NCI-H2171 treated with DMSO at 0.1 percent for 48 hours (cell line): ENCODE data around the gene ATP2B2.

Experiments used
- DNase-seq: peaks from one replicate; lab custom pipeline; 2025; lab: John Stamatoyannopoulos, UW

The ATP2B2 gene

GRCh38 chr3:10341901-10342398 lies 163.4 kb downstream of the ATP2B2 start:
- DNase-seq, result no peak

DNA sequence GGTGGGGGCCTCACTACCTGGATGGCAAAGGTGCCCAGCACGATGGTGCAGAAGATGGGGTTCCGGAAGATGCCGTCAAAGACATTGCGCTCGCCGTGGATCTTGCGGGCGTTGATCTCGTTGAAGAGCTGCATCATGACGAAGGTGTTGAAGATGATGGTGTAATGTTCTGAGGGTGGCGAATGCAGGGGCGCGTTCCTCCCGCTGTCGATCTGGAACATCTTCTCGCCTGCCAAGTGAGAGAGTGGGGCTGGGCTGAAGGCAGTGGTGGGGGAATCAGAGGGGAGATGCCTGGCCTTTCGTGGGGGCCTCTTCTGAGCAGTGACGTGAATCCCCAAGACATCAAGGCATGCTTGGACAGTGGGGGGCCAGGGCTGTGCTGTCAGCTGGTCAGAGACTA lies 164.9 kb downstream of the ATP2B2 start:
- no peak for DNase-seq

GRCh38 chr3:10340046-10340445 lies 165.3 kb downstream of the ATP2B2 start:
- no peak for DNase-seq

- no peak for DNase-seq
These were observed 165.9 kb downstream of the ATP2B2 start for GRCh38 chr3:10339376-10339955.

DNA sequence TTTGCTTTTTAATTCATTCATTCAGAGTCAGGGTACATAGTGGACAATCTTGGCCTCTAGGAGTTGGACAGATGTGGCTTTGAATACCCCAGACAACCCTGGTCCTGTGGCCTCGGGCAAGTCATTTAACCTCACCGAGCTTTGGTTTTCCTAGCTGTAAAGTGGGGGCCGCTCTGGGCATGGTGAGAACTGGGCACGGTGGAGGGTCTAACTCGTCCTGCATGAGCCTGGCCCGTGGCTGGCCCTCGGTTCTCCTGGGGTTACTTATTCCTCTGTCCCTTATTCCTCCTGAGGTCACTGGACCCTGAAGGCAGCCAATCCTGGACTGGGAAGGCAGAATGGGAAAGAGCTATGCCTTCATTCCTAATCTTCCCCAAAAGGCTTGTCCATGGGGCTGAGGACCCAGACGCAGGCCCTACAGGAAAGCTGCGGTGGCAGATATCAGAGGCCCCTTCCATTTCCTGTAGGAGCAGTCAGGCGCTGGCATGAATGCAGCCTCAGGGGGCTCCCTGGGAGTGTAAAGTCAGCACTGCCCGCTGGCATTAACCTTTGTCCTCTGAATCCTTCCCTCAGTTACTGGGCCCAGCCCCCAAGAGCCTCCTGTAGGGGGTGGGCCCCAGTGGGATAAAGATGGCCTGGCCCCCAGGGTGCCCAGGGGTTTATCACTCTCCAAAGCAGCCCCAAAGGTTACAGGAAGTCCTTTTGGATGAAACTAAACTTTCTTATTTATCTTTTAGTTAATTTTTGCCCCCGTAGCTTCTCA lies 166.6 kb downstream of the ATP2B2 start:
- no peak for DNase-seq

GRCh38 chr3:10338164-10338470 lies 167.3 kb downstream of the ATP2B2 start:
- no peak for DNase-seq

- DNase-seq, result peak; percentile 92
These were observed 167.8 kb downstream of the ATP2B2 start for GRCh38 chr3:10337323-10338163.

- DNase-seq, result no peak
These were observed 168.6 kb downstream of the ATP2B2 start for GRCh38 chr3:10336761-10337160.

DNA sequence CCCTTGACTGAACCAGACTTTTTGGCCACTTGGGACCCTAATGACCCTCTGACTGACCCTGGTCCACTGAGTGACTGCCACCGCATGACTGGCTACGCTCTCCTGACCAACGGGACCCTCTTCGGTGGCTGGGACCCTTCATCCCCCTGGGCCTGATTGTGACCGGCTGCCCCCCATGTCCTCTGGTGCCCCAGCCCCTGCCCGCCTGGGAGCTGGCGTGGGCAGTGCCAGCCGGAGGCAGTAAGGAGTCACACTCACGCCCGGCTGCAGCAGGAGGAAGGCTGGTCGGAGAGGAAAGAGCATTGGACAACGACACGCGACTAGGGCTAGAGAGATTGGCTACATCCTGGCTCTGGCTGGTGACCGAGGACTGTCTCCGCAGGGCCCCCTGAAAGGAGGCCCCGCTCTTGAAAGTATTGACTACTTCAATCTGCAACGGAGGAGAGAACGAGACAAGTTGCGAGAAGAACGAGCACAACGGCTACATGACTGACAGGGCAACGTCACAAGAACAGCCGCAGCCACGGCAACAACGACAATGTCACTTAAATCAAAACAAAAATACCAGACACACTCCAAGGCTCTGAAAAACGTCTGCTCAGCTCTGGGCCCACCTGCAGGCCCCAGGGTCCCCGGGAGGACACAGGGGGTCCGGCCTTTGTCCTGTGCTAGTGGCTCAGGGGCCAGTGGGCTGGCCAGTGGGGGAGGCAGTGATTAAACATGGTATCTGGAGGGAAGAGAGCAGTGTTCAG lies 169.3 kb downstream of the ATP2B2 start:
- DNase-seq, result no peak

DNA sequence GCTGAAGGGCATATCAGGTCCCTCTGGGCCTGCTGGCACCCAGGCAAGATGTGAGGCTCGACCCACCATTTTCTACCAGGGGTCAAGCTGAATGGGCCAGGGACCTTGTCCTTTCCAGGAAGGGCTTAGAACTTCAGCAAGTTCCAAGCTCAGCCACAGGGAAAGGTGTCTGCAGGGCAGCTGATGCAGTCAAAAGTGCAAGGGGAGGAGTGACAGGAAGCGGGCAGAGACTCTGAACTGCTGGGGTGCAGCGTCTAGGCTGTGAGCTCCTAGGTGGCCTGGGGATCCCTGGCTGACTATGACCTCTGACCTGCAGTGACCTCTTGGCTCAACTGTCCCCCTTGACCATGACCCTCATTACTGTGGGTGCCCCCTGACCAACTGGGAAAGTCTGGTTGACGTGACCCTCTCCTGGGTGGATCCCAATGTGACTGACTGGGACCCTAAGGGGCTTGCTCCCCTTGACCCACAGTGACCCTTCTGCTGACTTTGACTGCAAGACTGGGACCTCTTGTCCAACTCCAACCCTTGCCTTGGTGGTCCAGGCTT lies 170.1 kb downstream of the ATP2B2 start:
- no peak for DNase-seq

- peak; percentile 11 for DNase-seq
These were observed 170.9 kb downstream of the ATP2B2 start for GRCh38 chr3:10334459-10334858.

DNA sequence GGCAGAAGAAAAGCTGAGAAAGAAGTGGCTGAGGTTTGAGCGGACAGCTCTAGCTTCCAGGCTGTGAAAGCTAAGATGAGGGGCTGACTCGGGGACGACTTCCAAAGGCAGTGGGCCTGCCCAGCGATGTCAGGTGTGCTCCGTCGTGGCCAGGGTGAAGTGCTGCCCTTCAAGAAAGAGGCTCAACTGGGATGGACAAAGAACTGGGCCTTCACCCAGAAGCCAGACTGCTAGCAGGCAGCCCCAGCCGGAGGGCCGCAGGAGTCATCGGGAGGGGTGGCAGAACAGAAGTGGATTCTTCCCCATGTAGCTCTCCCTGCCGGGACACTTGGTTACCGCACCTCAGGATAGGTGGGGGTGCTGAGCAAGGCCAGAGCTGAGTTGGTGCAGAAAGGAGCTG lies 171.3 kb downstream of the ATP2B2 start:
- DNase-seq, result no peak

DNA sequence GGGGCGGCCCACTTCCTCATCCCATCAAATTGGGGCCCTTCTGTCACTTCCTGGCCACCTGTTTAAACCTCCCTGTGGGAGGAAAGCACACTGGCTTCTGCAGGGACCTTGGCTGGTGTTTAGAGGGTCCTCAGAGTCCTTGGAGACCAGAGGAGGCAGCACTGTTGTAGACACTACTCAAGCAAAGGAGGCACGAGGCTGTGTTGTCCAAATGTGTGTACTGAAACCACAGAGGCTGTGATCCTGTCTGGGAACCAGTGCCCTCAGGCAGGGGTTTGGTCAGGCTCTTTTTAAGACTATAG lies 172.1 kb downstream of the ATP2B2 start:
- DNase-seq, result no peak

DNA sequence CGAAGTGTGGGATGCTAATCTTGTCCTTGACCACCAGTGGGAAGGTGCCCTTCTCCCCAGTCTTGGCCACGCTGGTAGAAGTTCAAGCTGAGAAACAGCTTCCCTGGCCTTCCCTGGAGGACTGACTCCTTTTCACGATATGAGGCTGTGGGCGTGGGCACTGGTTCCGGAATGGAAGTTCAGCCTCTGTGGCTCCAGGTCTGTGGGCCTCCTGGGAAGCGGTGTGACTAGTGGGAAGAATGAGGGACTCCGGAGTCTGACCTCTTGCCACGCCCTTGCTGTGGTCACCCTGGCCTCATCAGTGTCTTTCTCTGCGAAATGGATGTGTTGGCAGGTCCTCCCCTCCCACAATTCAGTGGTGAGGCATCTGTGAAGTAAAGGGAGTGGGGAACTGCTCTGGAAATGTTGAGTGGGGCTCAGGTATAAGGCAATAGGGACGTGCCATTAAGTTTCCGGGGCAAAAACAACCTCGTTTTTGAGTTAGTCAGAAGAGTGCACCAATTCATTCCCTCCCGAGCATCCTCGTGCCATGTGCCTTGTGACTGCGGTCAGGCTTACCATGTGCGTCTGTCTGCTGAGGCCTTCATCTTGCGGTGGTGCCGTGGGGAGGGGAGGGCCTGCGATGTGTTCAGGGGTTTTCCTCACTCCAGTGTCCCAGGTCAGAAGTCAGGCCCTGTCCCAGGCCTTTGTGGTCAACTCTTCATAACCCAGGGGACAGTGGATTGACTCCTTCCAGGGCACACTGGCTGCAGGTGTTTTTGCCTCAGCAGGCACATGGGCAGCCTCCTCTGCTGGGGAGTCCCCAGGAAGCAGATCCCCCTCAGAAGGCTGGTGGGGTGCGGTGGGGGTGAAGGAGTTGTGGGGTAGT lies 172.7 kb downstream of the ATP2B2 start:
- DNase-seq, result no peak

- DNase-seq, result no peak
These were observed 174.1 kb downstream of the ATP2B2 start for GRCh38 chr3:10331320-10331719.

DNA sequence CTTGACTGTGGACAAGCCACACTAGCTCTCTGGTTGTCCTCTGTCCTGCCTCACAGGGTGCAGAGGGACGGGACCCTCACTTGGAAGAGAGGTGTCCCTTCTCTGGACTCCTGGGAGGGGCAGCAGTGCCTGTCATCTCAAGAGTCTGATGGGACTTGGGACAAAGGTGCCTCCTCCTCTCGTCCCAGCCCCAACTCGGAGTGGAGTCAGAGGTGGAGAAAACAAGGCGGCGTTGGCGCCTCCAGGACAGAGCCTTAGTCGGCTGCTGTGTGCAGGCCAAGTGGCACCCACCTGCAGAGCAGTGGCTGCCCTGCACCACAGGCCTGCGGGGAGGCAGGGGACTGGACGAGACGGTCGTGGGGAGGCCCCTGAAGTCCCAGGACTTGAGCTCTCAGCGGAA lies 175.1 kb downstream of the ATP2B2 start:
- DNase-seq, result no peak

- DNase-seq, result no peak
These were observed 175.8 kb downstream of the ATP2B2 start for GRCh38 chr3:10329495-10330015.

DNA sequence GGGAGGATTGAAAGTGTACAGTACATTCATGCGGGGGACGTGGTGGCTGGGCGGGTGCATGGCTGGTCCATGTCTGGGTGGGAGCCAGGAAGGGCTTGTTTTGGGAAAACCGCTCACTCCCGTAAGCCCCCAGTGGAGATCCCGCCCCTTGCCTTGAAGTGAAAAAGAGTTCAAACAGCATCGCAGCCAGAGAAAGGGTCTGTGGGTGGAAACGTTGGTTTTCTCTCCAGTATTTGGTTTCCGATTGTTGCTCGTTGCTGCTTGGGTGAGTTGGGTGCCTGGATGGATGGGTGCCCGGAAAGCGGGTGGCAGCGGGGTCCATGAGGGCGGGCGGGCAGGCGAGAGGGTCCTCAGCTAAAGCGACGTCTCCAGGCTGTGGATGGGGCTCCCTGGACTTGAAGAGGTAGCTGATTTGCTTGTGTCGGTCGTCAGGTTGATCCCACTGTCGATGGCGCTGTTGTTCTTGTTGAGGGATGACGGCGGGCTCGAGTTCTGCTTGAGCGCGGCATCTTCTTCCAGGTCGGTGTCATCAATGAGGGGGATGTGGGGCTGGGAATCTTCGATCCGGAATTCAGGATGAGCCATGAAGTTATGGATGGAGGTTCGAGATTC lies 176.8 kb downstream of the ATP2B2 start:
- DNase-seq, result no peak

GRCh38 chr3:10327592-10327991 lies 177.8 kb downstream of the ATP2B2 start:
- no peak for DNase-seq

GRCh38 chr3:10322352-10322710 lies 183.1 kb downstream of the ATP2B2 start:
- DNase-seq, result no peak
